H54 (cell line): ENCODE results near the gene C17orf100.
"Not testable (repeated sequence)": the region's sequence is repeated elsewhere in the genome, so short reads cannot be mapped to it uniquely, and the experiment has no call there.

Experiments
- DNase-seq: peaks from one replicate; pipeline ENCODE4 v3.0.0; 2011; ENCODE audit warnings: low spot score, mixed read lengths; ENCODE audit not compliant: insufficient read length
- FAIRE-seq: peaks from 3 replicates; lab custom pipeline; 2011; peaks lifted over from hg19 to GRCh38; lab: Jason Lieb, UNC
- POLR2A ChIP-seq: IDR thresholded peaks from 2 replicates; pipeline ENCODE4 v1.6.1; 2011; ENCODE audit warnings: low read depth, mild to moderate bottlenecking, low read length

C17orf100 gene

DNA sequence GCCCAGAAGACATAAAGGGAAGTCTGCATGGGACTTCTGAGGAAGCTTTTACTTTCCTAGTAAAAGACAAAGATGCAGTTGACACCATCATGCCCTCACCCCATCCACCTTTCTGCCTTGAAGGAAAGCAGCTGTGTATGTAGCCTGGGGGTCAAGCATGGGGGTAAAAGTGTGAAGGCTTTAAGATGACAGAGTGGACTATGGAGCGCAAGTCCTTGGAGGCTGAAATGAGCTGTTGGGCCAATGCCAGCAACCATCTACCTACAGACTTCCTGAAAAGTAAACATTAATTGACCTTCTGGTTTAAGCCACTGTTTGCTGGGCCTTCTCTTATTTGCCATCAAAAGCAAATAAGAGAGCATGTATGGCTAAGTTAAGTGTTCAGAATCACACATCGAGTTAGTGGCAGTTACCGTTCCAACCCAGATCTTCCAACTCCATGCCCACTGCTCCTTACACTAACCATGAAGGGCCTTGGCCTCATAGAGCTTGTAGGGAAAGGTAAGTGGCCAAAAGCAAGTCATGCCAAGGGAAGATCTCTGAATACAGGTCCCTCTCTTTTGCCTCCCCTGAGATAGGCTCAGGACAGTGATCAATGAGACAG lies 31.6 kb downstream of the C17orf100 start:
- no peak for FAIRE-seq
- no peak for DNase-seq
- no peak for TF ChIP-seq POLR2A

DNA sequence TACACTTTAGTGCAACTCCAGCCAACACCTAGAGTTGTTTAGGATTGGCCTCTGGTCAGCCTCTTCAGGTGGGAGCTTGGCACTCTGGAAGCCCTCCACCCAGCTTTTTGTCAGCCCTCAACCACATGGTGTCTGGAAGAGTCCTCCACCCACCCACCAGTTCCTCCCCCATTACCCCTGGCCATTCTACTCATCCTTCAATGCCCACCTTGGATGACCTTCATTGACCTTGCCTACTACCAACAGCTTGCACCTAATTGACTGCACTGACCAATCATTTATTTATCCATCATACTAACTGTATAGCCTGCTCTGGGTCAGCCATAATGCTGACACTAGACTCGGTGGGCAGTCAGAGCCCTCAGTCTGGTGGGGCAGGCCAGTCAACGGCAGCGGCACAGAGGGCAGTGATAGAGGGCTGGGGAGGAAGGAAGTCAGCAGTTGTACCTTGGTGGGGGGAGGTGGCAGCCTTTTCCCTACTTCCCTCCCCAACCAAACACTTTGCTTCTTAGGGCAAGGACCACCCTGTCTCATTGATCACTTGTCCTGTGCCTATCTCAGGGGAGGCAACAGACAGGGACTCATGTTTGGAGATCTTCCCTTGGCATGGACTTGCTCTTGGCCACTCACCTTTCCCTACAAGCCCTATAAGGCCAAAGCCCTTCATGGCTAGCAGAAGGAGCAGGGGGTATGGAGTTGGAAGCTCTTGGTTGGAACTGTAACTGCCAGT lies 32.3 kb downstream of the C17orf100 start:
- no peak for DNase-seq
- FAIRE-seq, result no peak
- TF ChIP-seq POLR2A, result no peak

DNA sequence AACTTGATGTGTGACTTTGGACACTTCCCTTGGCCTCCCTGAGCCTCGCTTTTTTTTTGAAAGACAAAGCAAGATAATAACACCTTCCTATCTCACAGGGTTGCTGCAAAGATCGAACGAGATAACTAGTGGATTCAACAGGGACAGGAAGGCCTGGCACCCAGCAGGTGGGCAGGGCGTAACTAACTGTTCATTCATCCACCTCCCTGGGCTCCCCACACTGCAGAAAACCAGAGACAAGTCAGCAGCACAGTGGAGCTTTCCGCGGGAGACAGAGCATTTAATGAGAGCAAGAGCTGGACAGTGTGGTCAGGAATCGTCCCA lies 32.9 kb downstream of the C17orf100 start:
- TF ChIP-seq POLR2A, result no peak
- DNase-seq, result no peak
- no peak for FAIRE-seq

DNA sequence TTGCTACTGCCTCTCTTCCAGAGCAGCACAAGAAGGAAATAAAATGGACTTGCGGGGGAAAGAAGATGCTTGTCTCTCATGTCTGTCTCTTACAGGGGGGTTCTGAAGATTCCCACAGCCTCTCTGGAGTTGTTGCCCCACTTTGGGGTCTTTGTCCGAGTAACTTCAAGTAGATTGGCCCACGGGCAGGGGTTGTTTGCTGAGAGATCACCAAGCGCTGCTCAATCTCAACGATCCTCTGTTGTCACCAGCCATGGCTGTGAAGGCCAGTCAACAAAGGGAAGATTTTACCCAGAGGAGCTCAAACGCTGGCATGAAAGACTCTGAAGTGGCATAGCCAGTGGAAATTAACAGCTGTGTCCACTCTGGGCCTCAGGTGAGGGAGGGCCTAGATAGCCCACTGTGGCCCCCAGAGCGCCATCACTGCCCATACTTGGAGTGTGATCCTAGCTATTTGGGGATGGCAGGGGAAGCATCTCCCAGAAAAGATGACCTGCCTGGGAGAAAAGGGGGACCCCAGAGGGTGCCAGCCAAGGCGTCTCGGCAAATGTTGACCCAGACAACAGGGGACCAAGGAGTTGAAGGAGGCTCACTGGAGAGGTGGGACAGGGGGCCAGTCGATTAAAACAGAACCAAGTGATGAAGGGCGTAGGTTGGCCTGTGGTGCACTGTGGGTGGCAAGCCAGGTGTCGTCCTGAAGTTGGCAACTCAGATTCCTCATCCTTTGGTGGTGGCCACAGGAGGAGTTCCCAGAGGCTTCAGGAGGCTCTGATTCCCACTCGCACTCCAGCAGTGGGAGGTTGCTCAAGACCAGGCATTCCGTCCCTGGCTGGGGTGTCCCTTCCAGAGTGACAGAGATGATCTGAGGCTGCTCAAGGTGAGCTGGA lies 33.6 kb downstream of the C17orf100 start:
- no peak for DNase-seq
- no peak for TF ChIP-seq POLR2A
- FAIRE-seq, result no peak

DNA sequence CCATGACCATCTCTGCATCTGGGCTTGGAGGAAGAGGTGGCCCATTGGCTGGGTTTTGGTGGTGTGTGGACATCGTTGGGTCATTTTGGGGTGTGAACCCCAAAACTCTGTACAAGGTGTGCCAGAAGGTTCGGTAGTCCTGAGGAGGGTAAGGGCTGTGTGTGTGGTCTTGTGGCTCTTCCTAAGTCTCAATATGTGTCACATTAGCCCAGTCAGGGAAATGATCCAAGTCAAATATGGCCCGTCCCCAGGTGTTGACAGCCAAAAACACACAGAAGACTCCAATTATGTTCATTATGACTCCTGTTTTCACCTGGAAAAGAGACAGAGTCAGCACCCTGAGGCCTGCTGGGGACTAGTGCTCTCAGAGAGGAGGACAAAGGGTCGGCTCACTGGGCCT lies 34.5 kb downstream of the C17orf100 start:
- no peak for FAIRE-seq
- no peak for DNase-seq
- TF ChIP-seq POLR2A, result no peak

DNA sequence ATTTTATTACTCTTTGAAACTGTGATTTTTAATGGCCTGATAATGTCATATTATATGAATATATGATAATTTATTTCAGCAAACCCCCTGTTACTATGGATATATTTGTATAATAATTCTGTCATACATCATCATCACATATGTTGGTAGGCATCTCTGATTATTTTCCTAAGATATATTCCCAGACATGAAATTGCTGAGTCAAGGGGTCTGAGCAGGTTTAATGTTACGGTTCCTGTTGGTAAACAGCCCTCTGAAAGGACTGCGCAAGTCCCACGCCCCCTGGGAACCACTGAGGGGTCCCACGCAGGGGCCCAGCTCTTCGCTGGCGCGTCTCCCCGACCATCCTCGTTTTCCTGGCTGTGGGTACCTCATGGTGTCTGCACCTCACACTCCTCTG lies 37.4 kb downstream of the C17orf100 start:
- FAIRE-seq, result no peak
- DNase-seq, result no peak
- no peak for TF ChIP-seq POLR2A

DNA sequence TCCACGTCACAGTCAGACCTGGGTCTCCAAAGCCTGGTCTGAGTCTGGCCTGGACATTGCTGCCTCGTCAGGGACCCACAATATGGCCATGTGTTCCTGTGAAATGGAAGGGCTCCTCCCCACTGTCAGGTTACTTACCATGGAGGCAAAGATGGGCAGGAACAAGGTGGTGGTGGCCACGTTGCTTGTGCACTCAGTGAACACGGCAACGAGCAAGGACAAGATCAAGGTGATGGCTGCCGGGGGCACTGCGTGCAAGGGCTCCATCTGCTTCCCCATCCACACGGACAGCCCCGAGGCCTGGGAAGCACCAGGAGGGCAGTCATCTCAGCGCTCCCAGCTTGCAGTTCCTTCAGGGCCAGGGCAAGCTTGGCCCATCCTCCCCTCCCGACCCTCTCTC lies 39.1 kb downstream of the C17orf100 start:
- TF ChIP-seq POLR2A, result no peak
- DNase-seq (no peak), FAIRE-seq (no peak)

DNA sequence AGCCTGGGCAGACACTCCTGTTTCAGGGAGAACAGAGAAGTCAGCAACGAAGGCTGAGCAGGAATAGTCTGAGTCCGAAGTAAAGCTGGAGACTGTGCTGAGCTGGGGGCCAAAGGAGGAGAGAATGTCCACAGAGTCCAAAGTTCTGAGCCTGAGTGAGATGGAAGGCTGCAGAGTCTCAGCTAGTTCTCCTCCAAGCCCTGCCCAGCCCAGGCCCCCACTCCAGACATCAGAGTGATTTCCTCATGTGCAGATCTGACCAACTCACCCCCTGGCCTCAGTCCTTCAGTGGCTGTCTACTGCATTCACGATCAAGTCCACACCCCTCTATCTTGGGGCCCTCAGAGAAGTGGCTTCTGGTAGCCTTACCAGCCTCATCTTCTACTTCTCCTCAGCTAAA lies 40.0 kb downstream of the C17orf100 start:
- FAIRE-seq, result no peak
- no peak for TF ChIP-seq POLR2A

DNA sequence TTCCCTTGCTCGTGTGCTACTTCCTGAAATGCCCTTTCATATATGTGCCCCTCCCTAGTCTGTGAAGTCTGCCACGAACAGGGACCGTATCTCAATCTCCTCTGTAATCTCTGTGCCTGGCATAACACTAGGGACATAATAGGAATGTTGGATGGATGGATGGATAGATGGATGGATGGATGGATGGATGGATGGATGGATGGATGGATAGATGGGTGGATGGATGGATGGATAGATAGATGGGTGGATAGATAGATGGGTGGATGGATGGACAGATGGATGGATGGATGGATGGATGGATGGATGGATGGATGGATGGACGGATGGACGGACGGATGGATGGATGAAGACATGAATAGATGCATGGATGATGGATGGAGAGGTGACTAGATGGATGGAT lies 40.4 kb downstream of the C17orf100 start:
- FAIRE-seq, DNase-seq: not testable (repeated sequence)

More for the DNA sequence above, 40.0 kb downstream of the C17orf100 start:
- no peak for DNase-seq

DNA sequence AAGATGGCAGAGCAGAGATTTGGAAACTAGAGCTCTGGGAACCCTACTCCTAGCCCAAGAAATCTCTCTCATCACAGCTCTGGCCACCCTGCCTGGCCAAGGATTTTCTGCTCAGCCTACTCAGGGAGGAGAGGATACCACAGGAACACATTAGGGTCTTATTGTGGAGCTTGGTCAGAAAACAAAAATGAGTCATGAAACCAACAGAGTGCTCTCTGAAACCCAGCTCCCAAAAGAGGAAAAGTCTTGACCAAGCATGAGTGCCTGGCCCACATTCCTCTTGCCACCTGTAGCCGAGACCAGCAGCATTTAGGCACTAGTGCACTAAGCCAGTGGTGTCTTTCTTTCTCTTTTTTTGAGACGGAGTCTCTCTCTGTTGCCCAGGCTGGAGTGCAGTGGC lies 43.5 kb downstream of the C17orf100 start:
- no peak for FAIRE-seq
- TF ChIP-seq POLR2A, result no peak

DNA sequence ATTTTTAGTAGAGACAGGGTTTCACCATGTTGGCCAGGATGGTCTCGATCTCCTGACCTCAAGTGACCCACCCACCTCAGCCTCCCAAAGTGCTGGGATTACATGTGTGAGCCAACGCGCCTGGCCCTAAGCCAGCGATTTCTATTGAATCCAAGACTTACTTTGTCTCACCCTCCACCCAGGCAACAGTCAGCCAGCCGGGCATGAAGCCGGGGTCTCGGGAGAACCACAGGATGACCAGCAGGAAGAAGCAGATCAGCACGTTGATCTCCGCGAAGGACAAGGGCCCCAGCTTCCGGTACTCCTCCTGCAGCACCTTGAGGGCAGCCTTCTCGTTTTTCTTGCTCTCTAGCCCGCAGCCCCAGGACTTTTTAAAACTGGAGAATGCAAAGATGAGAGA lies 44.0 kb downstream of the C17orf100 start:
- FAIRE-seq (no peak), DNase-seq (no peak)
- no peak for TF ChIP-seq POLR2A

More for the DNA sequence above, 43.5 kb downstream of the C17orf100 start:
- no peak for DNase-seq

DNA sequence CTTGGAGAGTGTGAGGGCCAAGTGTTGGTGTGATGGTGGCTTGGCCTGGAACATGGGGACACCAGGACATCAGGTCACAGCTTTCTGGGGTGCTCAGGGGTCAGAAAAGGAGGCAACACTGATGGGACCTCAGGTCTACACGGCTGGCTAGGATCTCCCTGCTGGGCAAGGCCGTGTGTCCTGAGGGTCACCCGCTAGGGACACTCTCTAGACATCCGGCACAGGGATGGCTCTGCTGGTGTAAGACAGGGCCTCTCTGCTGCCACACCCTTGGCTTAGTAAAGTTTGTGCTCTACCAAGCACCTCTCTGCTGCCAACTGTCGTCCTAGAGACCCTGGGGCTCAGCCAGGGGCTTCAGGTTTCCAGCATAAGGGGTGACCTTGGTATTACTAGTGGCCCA lies 45.3 kb downstream of the C17orf100 start:
- no peak for DNase-seq
- no peak for FAIRE-seq
- TF ChIP-seq POLR2A, result no peak

DNA sequence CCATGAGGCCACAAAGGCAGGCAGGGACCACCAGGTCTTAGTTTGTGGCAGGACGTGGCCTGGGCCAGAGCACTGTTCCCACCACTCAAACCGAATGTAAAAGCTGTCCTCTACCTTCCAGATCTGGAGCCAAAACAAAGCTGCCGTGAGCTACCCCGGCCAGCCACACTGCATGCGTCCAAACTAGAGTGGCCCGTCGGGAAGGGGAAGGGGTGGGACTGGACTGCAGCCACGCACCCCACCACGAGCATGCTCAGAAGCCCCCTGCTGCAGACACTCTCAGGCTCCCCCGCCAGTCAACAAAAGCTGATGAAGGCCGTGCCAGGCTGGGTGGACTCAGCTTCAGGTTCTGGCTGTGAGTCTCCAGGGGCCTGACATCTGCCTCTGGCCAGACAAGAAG lies 46.4 kb downstream of the C17orf100 start:
- no peak for FAIRE-seq
- TF ChIP-seq POLR2A, result no peak

More for the DNA sequence above, 46.4 kb downstream of the C17orf100 start:
- DNase-seq, result no peak
